Nasal cavity respiratory epithelium epithelial cell of viscerocranial mucosa (primary cell): ENCODE measurements around the gene GAL3ST2. TPM values are rescaled to one million over a fixed set of nuclear protein-coding genes. Genes with fewer than 3 reads are reported as not detected.

Source experiments
- total RNA-seq: library from RNA; depleted of rRNA; stranded (reverse); fragments of >200 nt; gene quantifications from 2 replicates; pipeline ENCODE4 v1.2.3, GENCODE V29; 2014

Gene GAL3ST2
- 0.36 TPM in 1 of 2 replicates, not detected in the other for total RNA-seq

GRCh38 chr2:241776336-241777169, at the start of gene GAL3ST2:
Gene GAL3ST2 (plus strand): TSS chr2:241776822. CDS start chr2:241776956, 134 bp downstream.

GRCh38 chr2:241734467-241735208, 42.0 kb upstream of the GAL3ST2 start, which contains the start of gene D2HGDH:
Gene D2HGDH (plus strand): TSS chr2:241734630. CDS start chr2:241735225, 595 bp downstream.

DNA sequence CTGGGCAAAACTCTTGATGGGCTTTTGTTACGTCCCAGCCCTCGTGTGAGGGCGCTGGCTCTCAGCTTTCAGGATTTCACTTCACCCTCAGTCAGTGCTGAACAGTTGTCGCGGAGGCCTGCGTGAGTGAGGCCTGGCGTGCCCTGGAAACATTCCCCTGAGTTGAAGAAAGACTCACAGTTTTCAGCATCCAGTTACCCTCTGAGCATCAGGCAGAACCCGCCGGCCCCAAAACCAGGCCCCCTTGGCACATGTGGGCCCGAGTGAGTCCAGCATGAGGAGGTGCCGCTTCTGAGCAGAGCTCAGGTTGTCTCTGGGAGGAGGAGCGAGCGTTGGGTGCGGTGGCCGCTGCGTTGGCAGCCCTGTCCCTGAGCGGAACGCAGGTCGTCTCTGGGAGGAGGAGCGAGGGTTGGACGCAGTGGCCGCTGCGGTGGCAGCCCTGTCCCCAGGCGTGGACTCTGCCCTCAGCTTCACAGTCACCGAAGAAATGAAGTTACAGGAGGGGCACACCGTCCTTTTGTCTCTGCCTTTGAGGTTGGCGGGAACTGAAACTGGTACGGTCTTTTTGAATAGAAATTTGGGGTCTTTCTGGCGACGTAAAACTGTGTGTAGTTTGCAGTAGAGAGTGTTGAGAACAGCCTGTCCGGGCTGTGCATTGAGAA, 32.2 kb downstream of the GAL3ST2 start, which contains the start of gene NEU4:
Gene NEU4, plus strand, starts transcription at position 473 of the 662 bp plus-strand sequence. CDS start 5,292 bp downstream, outside the sequence.

Other genes with a start within 250 kb of the GAL3ST2 start
- gene BOK, start 218.1 kb upstream of the GAL3ST2 start, total RNA-seq: 16.4 and 26.1 TPM in 2 replicates
- gene THAP4, start 139.7 kb upstream of the GAL3ST2 start, total RNA-seq: 48.1 and 53.0 TPM in 2 replicates
- 39.6 and 86.1 TPM in 2 replicates for gene ATG4B, start 139.1 kb upstream of the GAL3ST2 start, total RNA-seq
- 10.7 and 14.4 TPM in 2 replicates for gene DTYMK, start 90.0 kb upstream of the GAL3ST2 start, total RNA-seq
- gene ING5, start 74.8 kb upstream of the GAL3ST2 start, total RNA-seq: 30.1 and 39.6 TPM in 2 replicates
- gene D2HGDH, start 42.2 kb upstream of the GAL3ST2 start, total RNA-seq: 9.9 and 16.6 TPM in 2 replicates
- 0.07 TPM in 1 of 2 replicates, not detected in the other for gene NEU4, start 32.4 kb downstream of the GAL3ST2 start, total RNA-seq
- not detected in 2 replicates for gene PDCD1, start 82.1 kb downstream of the GAL3ST2 start, total RNA-seq
- not detected in 2 replicates for gene RTP5, start 92.9 kb downstream of the GAL3ST2 start, total RNA-seq